Measurements from ENCODE around the gene DPP7. TPM values are rescaled to one million over a fixed set of nuclear protein-coding genes. Genes with fewer than 3 reads are reported as not detected.

The DPP7 gene
- total RNA-seq, 1 donor from 2014 or later: 6.1 TPM

DNA sequence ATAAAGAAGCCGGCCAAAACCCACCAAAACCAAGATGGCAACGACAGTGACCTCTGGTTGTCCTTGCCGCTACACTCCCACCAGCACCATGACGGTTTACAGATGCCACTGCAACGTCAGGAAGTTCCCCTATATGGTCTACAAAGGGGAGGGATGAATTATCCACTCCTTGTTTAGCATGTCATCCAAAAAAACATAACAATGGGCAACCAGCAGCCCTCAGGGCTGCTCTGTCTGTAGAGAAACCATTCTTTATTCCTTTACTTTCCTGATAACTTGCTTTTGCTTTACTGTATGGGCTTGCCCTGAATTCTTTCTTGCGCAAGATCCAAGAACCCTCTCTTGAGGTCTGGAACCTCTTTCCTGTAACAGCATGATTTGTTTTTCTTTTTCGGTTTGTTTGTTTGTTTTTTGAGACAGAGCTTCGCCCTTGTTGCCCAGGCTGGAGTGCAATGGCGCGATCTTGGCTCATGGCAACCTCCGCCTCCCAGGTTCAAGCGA is 39.2 kb downstream of the DPP7 start:
- H3K27ac Mint-ChIP-seq (ENCODE audit: unreplicated experiment): no peak overlapping the region
- peaks cover 4% of the 10 kb centered on the region for H3K4me1 Mint-ChIP-seq (ENCODE audit: unreplicated experiment)
- H3K27me3 Mint-ChIP-seq (ENCODE audit: unreplicated experiment): peaks cover 25% of the 10 kb centered on the region
- DNase-seq (ENCODE audit: low spot score): no peak
- TF ChIP-seq, protein P1, sequence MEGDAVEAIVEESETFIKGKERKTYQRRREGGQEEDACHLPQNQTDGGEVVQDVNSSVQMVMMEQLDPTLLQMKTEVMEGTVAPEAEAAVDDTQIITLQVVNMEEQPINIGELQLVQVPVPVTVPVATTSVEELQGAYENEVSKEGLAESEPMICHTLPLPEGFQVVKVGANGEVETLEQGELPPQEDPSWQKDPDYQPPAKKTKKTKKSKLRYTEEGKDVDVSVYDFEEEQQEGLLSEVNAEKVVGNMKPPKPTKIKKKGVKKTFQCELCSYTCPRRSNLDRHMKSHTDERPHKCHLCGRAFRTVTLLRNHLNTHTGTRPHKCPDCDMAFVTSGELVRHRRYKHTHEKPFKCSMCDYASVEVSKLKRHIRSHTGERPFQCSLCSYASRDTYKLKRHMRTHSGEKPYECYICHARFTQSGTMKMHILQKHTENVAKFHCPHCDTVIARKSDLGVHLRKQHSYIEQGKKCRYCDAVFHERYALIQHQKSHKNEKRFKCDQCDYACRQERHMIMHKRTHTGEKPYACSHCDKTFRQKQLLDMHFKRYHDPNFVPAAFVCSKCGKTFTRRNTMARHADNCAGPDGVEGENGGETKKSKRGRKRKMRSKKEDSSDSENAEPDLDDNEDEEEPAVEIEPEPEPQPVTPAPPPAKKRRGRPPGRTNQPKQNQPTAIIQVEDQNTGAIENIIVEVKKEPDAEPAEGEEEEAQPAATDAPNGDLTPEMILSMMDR (IDR thresholded peaks at IDR 0.05; ENCODE audit: unreplicated experiment): no peak
- no peaks in the 10 kb centered on the region for H3K9me3 Mint-ChIP-seq (ENCODE audit: unreplicated experiment)
- H3K36me3 Mint-ChIP-seq (ENCODE audit: low read depth, unreplicated experiment): no peaks in the 10 kb centered on the region
- H3K4me3 Mint-ChIP-seq (ENCODE audit: unreplicated experiment): no peak overlapping the region

- no peak overlapping the region for H3K27ac Mint-ChIP-seq (ENCODE audit: unreplicated experiment)
- no peaks in the 10 kb centered on the region for H3K36me3 Mint-ChIP-seq (ENCODE audit: low read depth, unreplicated experiment)
- TF ChIP-seq, protein P1 (IDR thresholded peaks at IDR 0.05; ENCODE audit: unreplicated experiment): no peak
- peaks cover 22% of the 10 kb centered on the region for H3K27me3 Mint-ChIP-seq (ENCODE audit: unreplicated experiment)
- no peak for DNase-seq (ENCODE audit: low spot score)
- H3K4me3 Mint-ChIP-seq (ENCODE audit: unreplicated experiment): no peak overlapping the region
- H3K9me3 Mint-ChIP-seq (ENCODE audit: unreplicated experiment): no peaks in the 10 kb centered on the region
- H3K4me1 Mint-ChIP-seq (ENCODE audit: unreplicated experiment): peaks cover 4% of the 10 kb centered on the region
Measured at GRCh38 chr9:137074657-137075274, 39.8 kb downstream of the DPP7 start.

GRCh38 chr9:137073992-137074399 is 40.5 kb downstream of the DPP7 start:
- TF ChIP-seq, protein P1 (IDR thresholded peaks at IDR 0.05; ENCODE audit: unreplicated experiment): no peak
- H3K36me3 Mint-ChIP-seq (ENCODE audit: low read depth, unreplicated experiment): no peaks in the 10 kb centered on the region
- H3K27ac Mint-ChIP-seq (ENCODE audit: unreplicated experiment): no peak overlapping the region
- DNase-seq (ENCODE audit: low spot score): no peak
- no peaks in the 10 kb centered on the region for H3K9me3 Mint-ChIP-seq (ENCODE audit: unreplicated experiment)
- H3K27me3 Mint-ChIP-seq (ENCODE audit: unreplicated experiment): peaks cover 18% of the 10 kb centered on the region
- peaks cover 4% of the 10 kb centered on the region for H3K4me1 Mint-ChIP-seq (ENCODE audit: unreplicated experiment)
- no peak overlapping the region for H3K4me3 Mint-ChIP-seq (ENCODE audit: unreplicated experiment)

DNA sequence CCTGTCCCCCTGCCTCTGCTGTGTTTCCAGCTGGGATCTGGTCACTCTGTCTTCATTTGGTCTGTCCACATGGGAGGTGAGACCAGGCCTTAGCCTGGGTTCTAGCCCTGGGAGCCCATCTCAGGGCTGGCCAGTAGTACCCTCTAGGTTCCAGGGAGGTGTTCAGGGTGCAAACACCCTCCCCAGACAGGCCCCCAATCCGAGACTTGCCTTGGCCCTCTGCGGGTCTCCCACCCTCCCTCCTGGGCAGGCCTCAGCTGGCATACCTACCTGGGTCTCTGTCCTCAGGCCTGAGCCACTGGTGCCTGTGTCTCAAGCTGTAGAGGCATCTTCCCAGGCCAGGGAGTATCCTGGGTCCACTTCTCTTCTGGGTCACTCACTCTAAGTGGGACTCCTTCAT is 43.3 kb downstream of the DPP7 start:
- Mint-ChIP-seq H3K9me3 (ENCODE audit: unreplicated experiment) (no peaks in the 10 kb centered on the region), H3K4me1 (ENCODE audit: unreplicated experiment) (peaks cover 4% of the 10 kb centered on the region), H3K27me3 (ENCODE audit: unreplicated experiment) (peaks cover 18% of the 10 kb centered on the region), H3K27ac (ENCODE audit: unreplicated experiment) (no peak overlapping the region), H3K36me3 (ENCODE audit: low read depth, unreplicated experiment) (no peaks in the 10 kb centered on the region), H3K4me3 (ENCODE audit: unreplicated experiment) (no peak overlapping the region)
- TF ChIP-seq, protein P1 (IDR thresholded peaks at IDR 0.05; ENCODE audit: unreplicated experiment): no peak
- DNase-seq (ENCODE audit: low spot score): no peak

DNA sequence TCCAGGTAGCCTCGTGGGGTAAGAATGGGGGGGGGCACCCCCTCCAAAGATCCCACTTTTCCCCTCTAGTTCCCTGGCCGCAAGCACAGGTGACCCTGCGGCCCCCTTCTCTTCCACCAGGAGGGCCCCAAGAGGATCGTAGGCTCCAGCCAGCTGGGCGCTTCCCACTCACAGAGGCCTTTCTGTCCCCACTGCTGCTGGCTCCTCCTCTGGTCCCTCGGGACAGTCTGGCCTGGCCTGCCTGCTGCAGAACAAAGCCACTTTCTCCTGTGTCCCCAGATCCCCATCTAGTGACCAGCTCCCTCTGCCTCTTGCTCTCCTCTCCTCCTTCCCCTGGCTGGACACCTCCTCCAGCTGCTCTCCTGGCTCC is 43.6 kb downstream of the DPP7 start:
- TF ChIP-seq, protein P1 (IDR thresholded peaks at IDR 0.05; ENCODE audit: unreplicated experiment): no peak
- Mint-ChIP-seq H3K27me3 (ENCODE audit: unreplicated experiment) (peaks cover 18% of the 10 kb centered on the region), H3K36me3 (ENCODE audit: low read depth, unreplicated experiment) (no peaks in the 10 kb centered on the region), H3K27ac (ENCODE audit: unreplicated experiment) (no peak overlapping the region), H3K4me1 (ENCODE audit: unreplicated experiment) (peaks cover 4% of the 10 kb centered on the region), H3K4me3 (ENCODE audit: unreplicated experiment) (peak overlapping the region; percentile 56), H3K9me3 (ENCODE audit: unreplicated experiment) (no peaks in the 10 kb centered on the region)
- DNase-seq (ENCODE audit: low spot score): no peak
